Activated CD4-positive, alpha-beta T cell treated with anti-CD3 and anti-CD28 coated beads, Interleukin-2, amount 10 ng/mL, durations not matched to agents 7 days and 5 days (primary cell): ENCODE data around the gene ATP13A4. TPM values are rescaled to one million over a fixed set of nuclear protein-coding genes. Genes with fewer than 3 reads are reported as not detected.
A peak's percentile ranks its signal among the peaks of the same experiment; 100 is the strongest.

Experiments used
- CTCF ChIA-PET: fragments of 350-600 bp; sonication (Branson Sonifier 250); formaldehyde crosslinking; loops from one replicate; lab custom pipeline; 2021; ENCODE audit warnings: antibody characterized with exemption; lab: Charles Lee
- POLR2A ChIA-PET: fragments of 350-600 bp; sonication (Branson Sonifier 250); formaldehyde crosslinking; loops from one replicate; lab custom pipeline; 2021; ENCODE audit warnings: antibody characterized with exemption; lab: Charles Lee
- DNase-seq: peaks from one replicate; pipeline ENCODE4 v3.0.0-alpha.2; 2020
- H3K27ac Mint-ChIP-seq: one replicate; pipeline ENCODE4 v1.8.0; 2021; ENCODE audit warnings: mild to moderate bottlenecking, moderate library complexity, mixed read lengths
- H3K27me3 Mint-ChIP-seq: one replicate; pipeline ENCODE4 v1.8.0; 2021; ENCODE audit warnings: mixed read lengths
- H3K36me3 Mint-ChIP-seq: one replicate; pipeline ENCODE4 v1.8.0; 2021; ENCODE audit warnings: low read depth, mixed read lengths
- H3K4me1 Mint-ChIP-seq: one replicate; pipeline ENCODE4 v1.8.0; 2021; ENCODE audit warnings: mixed read lengths
- H3K4me3 Mint-ChIP-seq: one replicate; pipeline ENCODE4 v1.8.0; 2021; ENCODE audit warnings: mild to moderate bottlenecking, moderate library complexity, mixed read lengths
- H3K9me3 Mint-ChIP-seq: one replicate; pipeline ENCODE4 v1.8.0; 2021; ENCODE audit warnings: mixed read lengths
- total RNA-seq, 2 experiments: library from RNA; stranded (reverse); gene quantifications; one replicate each; pipeline ENCODE4 v1.2.3, GENCODE V29; 2021

The ATP13A4 gene
- 1 to 10 TPM; 1.1 to 1.6 TPM for total RNA-seq

GRCh38 chr3:193554811-193555210 lies at the start of gene ATP13A4:
TSS of gene ATP13A4 (minus strand) at chr3:193554895. CDS start at chr3:193554799, 96 bp downstream.
- POLR2A ChIA-PET: no interaction called here
- no peak within 1 kb of the TSS for H3K27ac Mint-ChIP-seq
- H3K27me3 Mint-ChIP-seq: no peaks in the 10 kb centered on the region
- DNase-seq: no peak
- no peaks in the 10 kb centered on the region for H3K36me3 Mint-ChIP-seq
- H3K9me3 Mint-ChIP-seq: no peaks in the 10 kb centered on the region
- no peaks in the 10 kb centered on the region for H3K4me1 Mint-ChIP-seq
- no peak within 1 kb of the TSS for H3K4me3 Mint-ChIP-seq
- CTCF ChIA-PET: no interaction called here

GRCh38 chr3:193599393-193599792 lies 44.7 kb upstream of the ATP13A4 start:
- CTCF ChIA-PET: interaction anchor here (0.8 kb wide), 1 partner anchor 28 kb away, joined by 4 read pairs; no protein-coding TSS in a partner anchor
- no peak overlapping the region for H3K27ac Mint-ChIP-seq
- peaks cover 29% of the 10 kb centered on the region for H3K4me1 Mint-ChIP-seq

GRCh38 chr3:193598202-193598601 lies 43.5 kb upstream of the ATP13A4 start:
- Mint-ChIP-seq H3K27ac (no peak overlapping the region), H3K9me3 (no peaks in the 10 kb centered on the region), H3K4me3 (no peak overlapping the region), H3K36me3 (peaks cover 36% of the 10 kb centered on the region), H3K27me3 (no peaks in the 10 kb centered on the region), H3K4me1 (peaks cover 35% of the 10 kb centered on the region)
- ChIA-PET POLR2A (no interaction called here), CTCF (interaction anchor here (1.6 kb wide), 1 partner anchor 16 kb away, joined by 3 read pairs; no protein-coding TSS in a partner anchor)
- no peak for DNase-seq

More at GRCh38 chr3:193599393-193599792, 44.7 kb upstream of the ATP13A4 start:
- no peak for DNase-seq
- peaks cover 32% of the 10 kb centered on the region for H3K36me3 Mint-ChIP-seq
- H3K9me3 Mint-ChIP-seq: no peaks in the 10 kb centered on the region
- no peak overlapping the region for H3K4me3 Mint-ChIP-seq
- no peaks in the 10 kb centered on the region for H3K27me3 Mint-ChIP-seq
- POLR2A ChIA-PET: no interaction called here

- Mint-ChIP-seq H3K9me3 (no peaks in the 10 kb centered on the region), H3K36me3 (peaks cover 35% of the 10 kb centered on the region), H3K27ac (no peak overlapping the region), H3K4me3 (no peak overlapping the region), H3K27me3 (no peaks in the 10 kb centered on the region), H3K4me1 (peaks cover 52% of the 10 kb centered on the region)
- ChIA-PET POLR2A (no interaction called here), CTCF (no interaction called here)
- no peak for DNase-seq
These were observed 41.3 kb upstream of the ATP13A4 start for GRCh38 chr3:193595939-193596487.

GRCh38 chr3:193594946-193595689 lies 40.4 kb upstream of the ATP13A4 start:
- Mint-ChIP-seq H3K4me3 (peak overlapping the region; percentile 90), H3K9me3 (no peaks in the 10 kb centered on the region), H3K27ac (no peak overlapping the region), H3K27me3 (no peaks in the 10 kb centered on the region), H3K36me3 (peaks cover 33% of the 10 kb centered on the region), H3K4me1 (peaks cover 52% of the 10 kb centered on the region)
- POLR2A ChIA-PET: no interaction called here
- DNase-seq: no peak
- CTCF ChIA-PET: no interaction called here

GRCh38 chr3:193593668-193594030 lies 39.0 kb upstream of the ATP13A4 start:
- POLR2A ChIA-PET: no interaction called here

GRCh38 chr3:193592841-193593667 lies 38.4 kb upstream of the ATP13A4 start, which contains the start of gene OPA1:
TSS of gene OPA1 (plus strand) at chr3:193593208. CDS start at chr3:193593378, 170 bp downstream.
- peaks cover 46% of the 10 kb centered on the region for H3K4me1 Mint-ChIP-seq
- CTCF ChIA-PET: interaction anchor here (0.7 kb wide), 1 partner anchor 11 kb away, joined by 3 read pairs; no protein-coding TSS in a partner anchor
- POLR2A ChIA-PET: no interaction called here
- H3K27me3 Mint-ChIP-seq: no peaks in the 10 kb centered on the region
- peak; percentile 93 for DNase-seq
- H3K4me3 Mint-ChIP-seq: peak within 1 kb of the TSS; percentile 90
- H3K9me3 Mint-ChIP-seq: no peaks in the 10 kb centered on the region
- H3K36me3 Mint-ChIP-seq: peaks cover 19% of the 10 kb centered on the region
- peak within 1 kb of the TSS; percentile 97 for H3K27ac Mint-ChIP-seq

More at GRCh38 chr3:193593668-193594030, 39.0 kb upstream of the ATP13A4 start:
- peak overlapping the region; percentile 90 for H3K4me3 Mint-ChIP-seq
- CTCF ChIA-PET: interaction anchor here (0.7 kb wide), 1 partner anchor 9 kb away, joined by 4 read pairs; no protein-coding TSS in a partner anchor
- H3K27me3 Mint-ChIP-seq: no peaks in the 10 kb centered on the region
- DNase-seq: peak; percentile 50
- peaks cover 23% of the 10 kb centered on the region for H3K36me3 Mint-ChIP-seq
- H3K9me3 Mint-ChIP-seq: no peaks in the 10 kb centered on the region
- H3K27ac Mint-ChIP-seq: peak overlapping the region; percentile 97
- peaks cover 50% of the 10 kb centered on the region for H3K4me1 Mint-ChIP-seq

GRCh38 chr3:193590088-193590856 lies 35.6 kb upstream of the ATP13A4 start:
- POLR2A ChIA-PET: no interaction called here
- Mint-ChIP-seq H3K9me3 (no peaks in the 10 kb centered on the region), H3K4me1 (peaks cover 31% of the 10 kb centered on the region), H3K27me3 (no peaks in the 10 kb centered on the region), H3K27ac (no peak overlapping the region), H3K36me3 (peaks cover 8% of the 10 kb centered on the region), H3K4me3 (no peak overlapping the region)
- DNase-seq: no peak
- CTCF ChIA-PET: no interaction called here

GRCh38 chr3:193589616-193590015 lies 34.9 kb upstream of the ATP13A4 start:
- Mint-ChIP-seq H3K4me3 (no peak overlapping the region), H3K27ac (no peak overlapping the region), H3K9me3 (no peaks in the 10 kb centered on the region), H3K27me3 (no peaks in the 10 kb centered on the region), H3K36me3 (peaks cover 8% of the 10 kb centered on the region), H3K4me1 (peaks cover 25% of the 10 kb centered on the region)
- ChIA-PET POLR2A (interaction anchor here (0.7 kb wide), 1 partner anchor 614 kb away, joined by 3 read pairs; no protein-coding TSS in a partner anchor), CTCF (no interaction called here)
- no peak for DNase-seq

GRCh38 chr3:193589129-193589528 lies 34.4 kb upstream of the ATP13A4 start:
- POLR2A ChIA-PET: interaction anchor here (0.7 kb wide), 1 partner anchor 615 kb away, joined by 3 read pairs; no protein-coding TSS in a partner anchor
- no peaks in the 10 kb centered on the region for H3K27me3 Mint-ChIP-seq
- H3K9me3 Mint-ChIP-seq: no peaks in the 10 kb centered on the region
- DNase-seq: no peak
- H3K36me3 Mint-ChIP-seq: peaks cover 8% of the 10 kb centered on the region
- H3K4me3 Mint-ChIP-seq: no peak overlapping the region
- H3K4me1 Mint-ChIP-seq: peaks cover 21% of the 10 kb centered on the region
- no peak overlapping the region for H3K27ac Mint-ChIP-seq
- CTCF ChIA-PET: no interaction called here

GRCh38 chr3:193586526-193586925 lies 31.8 kb upstream of the ATP13A4 start:
- ChIA-PET CTCF (interaction anchor here (0.7 to 1.0 kb wide), 2 partner anchors 27 to 41 kb away, joined by 3 read pairs; no protein-coding TSS in a partner anchor), POLR2A (no interaction called here)
- peaks cover 3% of the 10 kb centered on the region for H3K4me1 Mint-ChIP-seq
- no peak overlapping the region for H3K27ac Mint-ChIP-seq
- DNase-seq: no peak
- no peak overlapping the region for H3K4me3 Mint-ChIP-seq
- H3K36me3 Mint-ChIP-seq: no peaks in the 10 kb centered on the region
- H3K9me3 Mint-ChIP-seq: no peaks in the 10 kb centered on the region
- no peaks in the 10 kb centered on the region for H3K27me3 Mint-ChIP-seq

- H3K27me3 Mint-ChIP-seq: no peaks in the 10 kb centered on the region
- no peaks in the 10 kb centered on the region for H3K4me1 Mint-ChIP-seq
- CTCF ChIA-PET: no interaction called here
- no peaks in the 10 kb centered on the region for H3K36me3 Mint-ChIP-seq
- POLR2A ChIA-PET: no interaction called here
- no peak overlapping the region for H3K27ac Mint-ChIP-seq
- H3K4me3 Mint-ChIP-seq: no peak overlapping the region
- no peak for DNase-seq
- H3K9me3 Mint-ChIP-seq: no peaks in the 10 kb centered on the region
These were observed 30.8 kb upstream of the ATP13A4 start for GRCh38 chr3:193585530-193585929.
